H1 (cell line): ENCODE data around the gene INHBC. TPM values are rescaled to one million over a fixed set of nuclear protein-coding genes. Genes with fewer than 3 reads are reported as not detected.

ENCODE experiments used
- CHD1 ChIP-seq: IDR thresholded peaks from 2 replicates; pipeline ENCODE4 v1.6.1; 2012; ENCODE audit warnings: low read depth, low read length, improper control_type of control experiment
- KDM4A ChIP-seq: IDR thresholded peaks from one replicate; pipeline ENCODE4 v1.7.1; 2012; ENCODE audit warnings: low read depth, mild to moderate bottlenecking, moderate library complexity, low read length, inconsistent platforms; ENCODE audit not compliant: severe bottlenecking
- SIN3A ChIP-seq, 2 experiments: IDR thresholded peaks in 1 of 2; conservative IDR thresholded peaks in 1 of 2; 2 replicates each; pipeline ENCODE4 v1.6.1; 2011 to 2012; ENCODE audit warnings: low read length in 2 of 2, improper control_type of control experiment in 1 of 2, low read depth in 1 of 2, mild to moderate bottlenecking in 1 of 2
- polyA plus RNA-seq, 7 experiments: library from polyadenylated mRNA; depleted of rRNA in 3 of 7; stranded (reverse) in 5 of 7; unstranded in 2 of 7; fragments of >200 nt in 5 of 7; fragments of 200-250 nt in 2 of 7; gene quantifications; 1 replicate in 5 of 7; 2 replicates in 1 of 7; 4 replicates in 1 of 7; pipeline versions ENCODE4 v1.2.1 to v1.2.3, GENCODE V29; 2011 to 2013; ENCODE audit warnings: missing spikeins in 2 of 7, mixed read lengths in 2 of 7
- total RNA-seq: library from RNA; stranded (reverse); fragmentation: NEBNext Ultra II Directional; extraction: Animal tissue kit (Norgen Biotek cat#: 25700); gene quantifications from 2 replicates; pipeline ENCODE4 v1.2.1, GENCODE V29; 2021

Gene INHBC
- total and polyA plus RNA-seq, 2 of the 8 experiments (the other 6 are each of a cell fraction or from before 2014, with no cell fraction given) = 0.15 TPM; not detected in 1

GRCh38 chr12:57490126-57490525 lies 55.5 kb downstream of the INHBC start (continued):
- TF ChIP-seq SIN3A (conservative IDR thresholded peaks at IDR 0.05 in 1 of 2, IDR thresholded peaks at IDR 0.05 in 1 of 2; ENCODE audit: low read depth in 1 of 2, low read length in 2 of 2) (no peak), CHD1 (no peak), KDM4A (no peak)
- TF ChIP-seq, all 59 proteins: peak for 0
